Peyer's patch (tissue), 4 donors: Measurements from ENCODE around the gene TCF23. TPM values are rescaled to one million over a fixed set of nuclear protein-coding genes. Genes with fewer than 3 reads are reported as not detected.

ENCODE experiments used
- DNase-seq, 3 donors: peaks; one replicate each; pipeline ENCODE4 v3.0.0-alpha.2; 2017 to 2019
- H3K27ac ChIP-seq, 4 donors: fragments of 200-600 bp; sonication (generic); one replicate each; pipeline ENCODE4 v1.5.1; 2016 to 2019
- H3K27me3 ChIP-seq, 2 donors: fragments of 200-600 bp; sonication (generic); one replicate each; pipeline ENCODE4 v1.5.1; 2019
- H3K36me3 ChIP-seq, 3 donors: fragments of 200-600 bp; sonication (generic); one replicate each; pipeline ENCODE4 v1.5.1; 2016 to 2019
- H3K4me1 ChIP-seq, 4 donors: fragments of 200-600 bp; sonication (generic); one replicate each; pipeline ENCODE4 v1.5.1; 2016 to 2019
- H3K4me3 ChIP-seq, 4 donors: fragments of 200-600 bp; sonication (generic); 1 replicate in 3 of 4; 2 replicates in 1 of 4; pipeline ENCODE4 v1.5.1; 2016 to 2019; ENCODE audit warnings: mild to moderate bottlenecking in 1 of 4
- H3K9me3 ChIP-seq, 4 donors: fragments of 200-600 bp; sonication (generic); one replicate each; pipeline ENCODE4 v1.5.1; 2016 to 2019; ENCODE audit warnings: mild to moderate bottlenecking in 1 of 4
- CTCF ChIP-seq, 6 experiments: fragments of 450-650 bp in 4 of 6; fragments of 200-600 bp in 2 of 6; sonication (generic) in 1 of 6; IDR thresholded peaks; one replicate each; pipeline ENCODE4 v1.5.1; 2017 to 2019; ENCODE audit warnings: antibody characterized with exemption in 6 of 6, mild to moderate bottlenecking in 3 of 6, moderate library complexity in 1 of 6
- POLR2A ChIP-seq, 2 donors: fragments of 450-650 bp; IDR thresholded peaks; one replicate each; pipeline ENCODE4 v1.5.1; 2017; ENCODE audit warnings: antibody characterized with exemption in 2 of 2, mild to moderate bottlenecking in 2 of 2, moderate library complexity in 2 of 2
- total RNA-seq, 4 donors: library from RNA; depleted of rRNA; stranded (reverse); fragments of >200 nt; gene quantifications; one replicate each; pipeline ENCODE4 v1.1.0, GENCODE V29; 2016

Gene TCF23
- total RNA-seq, 4 donors from 2014 or later, result not detected

GRCh38 chr2:27155069-27155520 is 6.3 kb downstream of the TCF23 start:
- Histone ChIP-seq H3K9me3 (no peaks in the 10 kb centered on the region), H3K4me3 (no peak overlapping the region), H3K36me3 (no peaks in the 10 kb centered on the region), H3K27me3 (no peaks in the 10 kb centered on the region), H3K4me1 (no peaks in the 10 kb centered on the region), H3K27ac (no peak overlapping the region)
- no peak for DNase-seq
- TF ChIP-seq CTCF (IDR thresholded peaks at IDR 0.05) (no peak), POLR2A (IDR thresholded peaks at IDR 0.05) (no peak)

GRCh38 chr2:27158468-27158867 is 9.7 kb downstream of the TCF23 start:
- no peaks in the 10 kb centered on the region for H3K4me1 ChIP-seq
- TF ChIP-seq CTCF (IDR thresholded peaks at IDR 0.05) (no peak), POLR2A (IDR thresholded peaks at IDR 0.05) (no peak)
- no peak overlapping the region for H3K4me3 ChIP-seq
- no peak for DNase-seq
- no peaks in the 10 kb centered on the region for H3K36me3 ChIP-seq
- no peaks in the 10 kb centered on the region for H3K27me3 ChIP-seq
- H3K27ac ChIP-seq, result no peak overlapping the region
- H3K9me3 ChIP-seq, result no peaks in the 10 kb centered on the region

DNA sequence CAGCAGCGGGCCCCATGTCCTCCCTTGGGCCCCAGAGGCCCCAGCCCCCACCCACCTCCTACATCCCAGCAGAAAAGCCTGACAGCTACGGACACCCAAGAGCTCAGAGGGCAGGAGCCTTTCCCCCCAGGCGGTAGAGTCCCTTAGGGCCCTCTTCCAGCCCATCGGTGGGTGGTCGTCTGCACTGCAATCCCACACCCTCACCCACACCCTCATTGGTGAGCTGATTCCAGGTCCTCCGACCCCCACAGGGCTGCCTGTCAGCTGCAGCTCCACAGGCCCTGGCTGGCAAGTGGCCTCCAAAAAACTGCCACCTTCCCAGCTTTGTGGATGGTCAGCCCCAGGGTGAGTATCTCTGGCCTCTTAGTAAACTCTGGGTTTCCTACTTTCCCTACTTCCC is 10.5 kb downstream of the TCF23 start:
- Histone ChIP-seq H3K9me3 (no peaks in the 10 kb centered on the region), H3K36me3 (no peaks in the 10 kb centered on the region), H3K27ac (no peak overlapping the region), H3K27me3 (no peaks in the 10 kb centered on the region), H3K4me1 (no peaks in the 10 kb centered on the region), H3K4me3 (no peak overlapping the region)
- DNase-seq, result no peak
- TF ChIP-seq POLR2A (IDR thresholded peaks at IDR 0.05) (no peak), CTCF (IDR thresholded peaks at IDR 0.05) (no peak)

DNA sequence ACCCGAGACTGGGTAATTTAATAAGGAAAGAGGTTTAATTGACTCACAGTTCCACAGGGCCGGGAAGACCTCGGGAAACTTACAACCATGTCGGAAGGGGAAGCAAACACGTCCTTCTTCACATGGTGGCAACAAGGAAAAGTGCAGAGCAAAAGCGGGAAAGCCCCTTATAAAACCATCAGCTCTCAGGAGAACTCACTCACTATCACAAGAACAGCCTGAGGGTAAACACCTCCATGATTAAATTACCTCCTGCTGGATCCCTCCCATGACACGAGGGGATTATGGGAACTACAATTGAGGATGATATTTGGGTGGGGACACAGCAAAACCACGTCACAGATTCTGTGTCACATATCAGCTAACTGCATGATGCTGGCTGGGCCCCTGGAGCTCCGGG is 11.4 kb downstream of the TCF23 start:
- Histone ChIP-seq H3K27me3 (no peaks in the 10 kb centered on the region), H3K36me3 (no peaks in the 10 kb centered on the region), H3K27ac (no peak overlapping the region), H3K4me1 (no peaks in the 10 kb centered on the region), H3K9me3 (no peaks in the 10 kb centered on the region), H3K4me3 (no peak overlapping the region)
- TF ChIP-seq CTCF (IDR thresholded peaks at IDR 0.05) (no peak), POLR2A (IDR thresholded peaks at IDR 0.05) (no peak)
- DNase-seq, result no peak

DNA sequence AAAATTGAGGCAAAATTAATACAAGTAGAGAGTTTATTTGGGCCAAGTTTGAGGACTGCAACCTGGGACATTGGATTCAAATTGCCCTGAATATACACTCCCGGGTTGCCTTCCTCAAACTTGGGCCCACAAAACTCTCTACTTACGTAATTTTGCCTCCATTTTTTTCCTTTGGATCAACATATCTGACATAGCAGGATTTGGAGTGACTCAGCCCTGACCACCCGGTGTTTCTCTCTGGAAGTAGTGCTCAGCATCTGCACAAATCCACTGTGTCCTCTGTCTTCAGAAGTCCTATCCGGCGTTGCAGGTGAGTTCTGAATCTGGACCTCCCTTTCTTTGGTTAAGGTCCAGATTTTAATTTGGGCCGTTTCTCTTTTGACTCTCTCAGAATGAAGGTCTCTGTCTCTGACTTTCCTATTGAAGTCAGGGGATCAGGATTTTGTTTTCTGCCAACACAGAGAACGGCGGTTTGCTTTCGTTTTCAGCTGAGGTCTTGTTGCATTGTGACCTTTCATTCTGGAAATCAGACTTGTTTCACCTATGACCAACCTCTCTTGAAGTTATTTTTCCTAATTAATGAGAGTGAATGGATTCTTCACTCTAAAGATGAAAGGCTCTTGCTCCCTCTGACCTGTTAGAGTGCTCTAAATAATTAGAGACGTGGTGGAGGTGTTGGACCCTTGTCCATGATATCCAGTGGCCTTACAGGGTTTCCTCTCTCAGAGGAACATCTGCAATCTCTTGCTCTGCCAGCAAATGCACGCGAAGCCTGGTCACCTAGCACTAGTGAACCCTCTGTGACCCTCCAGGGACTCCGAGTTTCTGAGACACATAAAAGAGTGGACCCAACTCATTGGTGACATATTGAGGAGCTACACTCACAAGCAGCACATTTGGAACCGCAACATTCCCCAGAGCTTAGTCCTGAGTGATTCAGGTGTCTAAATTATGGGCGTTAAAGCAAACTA is 13.6 kb downstream of the TCF23 start:
- H3K27me3 ChIP-seq, result no peaks in the 10 kb centered on the region
- DNase-seq, result no peak
- no peaks in the 10 kb centered on the region for H3K4me1 ChIP-seq
- TF ChIP-seq POLR2A (IDR thresholded peaks at IDR 0.05) (no peak), CTCF (IDR thresholded peaks at IDR 0.05) (no peak)
- H3K27ac ChIP-seq, result peak overlapping the region in 2 of 4 donors; percentile 0 to 35
- peak overlapping the region in 2 of 4 donors; percentile 23 to 31 for H3K4me3 ChIP-seq
- H3K9me3 ChIP-seq, result no peaks in the 10 kb centered on the region
- no peaks in the 10 kb centered on the region for H3K36me3 ChIP-seq
